MV-4-11 (cell line): Measurements from ENCODE around the gene LRRIQ1.
"Not testable (repeated sequence)": the region's sequence is repeated elsewhere in the genome, so short reads cannot be mapped to it uniquely, and the experiment has no call there.

ENCODE experiments used
- DNase-seq: peaks from one replicate; lab custom pipeline; 2025; lab: John Stamatoyannopoulos, UW

Gene LRRIQ1

DNA sequence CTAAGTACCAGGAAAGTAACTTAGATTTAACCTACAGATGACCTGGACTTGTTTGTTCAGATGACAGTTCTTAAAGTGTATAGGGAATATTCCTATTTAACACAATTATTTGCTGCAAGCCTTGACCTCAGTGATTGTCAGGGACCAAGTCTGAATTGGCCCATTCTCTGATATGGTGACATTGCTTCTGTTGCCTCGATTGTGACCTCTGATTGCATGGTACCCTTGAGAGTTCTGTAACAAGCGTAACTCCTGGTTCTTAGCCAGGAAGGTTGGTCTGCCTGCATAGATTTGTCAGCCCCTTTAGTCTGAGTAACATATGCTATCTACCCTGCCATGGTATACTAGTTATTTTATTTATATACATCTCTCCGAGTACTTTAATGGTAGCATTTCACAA, 150.1 kb downstream of the LRRIQ1 start:
- no peak for DNase-seq

DNA sequence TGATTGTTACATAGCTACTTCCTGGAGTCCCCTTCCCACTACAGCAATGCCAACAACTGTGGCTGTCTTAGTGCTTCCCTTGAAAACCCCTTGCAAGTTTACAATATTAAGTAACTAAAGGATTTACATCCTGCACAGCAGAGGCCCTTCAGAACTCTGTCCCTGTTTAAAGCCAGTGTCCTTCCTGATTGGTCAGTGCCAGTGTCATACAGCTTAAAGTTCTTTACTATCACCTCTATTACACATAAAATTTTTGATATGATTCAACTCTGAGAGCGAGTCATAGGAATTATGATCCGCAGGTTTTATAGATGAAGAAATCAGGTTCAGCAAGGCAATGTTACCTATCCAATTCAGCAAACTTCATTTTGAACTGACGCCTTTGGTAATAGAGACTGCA, 152.5 kb downstream of the LRRIQ1 start:
- DNase-seq, result no peak

DNA sequence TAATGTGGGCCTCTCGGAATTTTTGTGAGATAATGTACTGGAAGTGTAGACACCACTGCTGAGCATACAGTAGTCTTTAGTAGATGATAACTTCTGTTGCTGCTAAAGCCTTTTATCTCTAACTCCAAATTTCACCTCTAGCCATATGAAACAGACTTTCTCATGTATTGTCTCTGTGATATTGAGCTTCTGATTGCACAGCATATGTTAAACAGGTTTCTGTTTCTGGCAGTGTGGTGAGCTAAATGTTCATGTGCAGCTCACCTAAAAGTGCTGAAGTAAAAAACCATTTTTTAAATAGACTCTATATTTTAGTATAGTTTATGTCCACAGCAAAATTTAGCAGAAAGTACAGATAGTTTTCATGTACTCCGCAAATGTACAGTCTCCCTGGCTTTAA, 154.6 kb downstream of the LRRIQ1 start:
- no peak for DNase-seq

DNA sequence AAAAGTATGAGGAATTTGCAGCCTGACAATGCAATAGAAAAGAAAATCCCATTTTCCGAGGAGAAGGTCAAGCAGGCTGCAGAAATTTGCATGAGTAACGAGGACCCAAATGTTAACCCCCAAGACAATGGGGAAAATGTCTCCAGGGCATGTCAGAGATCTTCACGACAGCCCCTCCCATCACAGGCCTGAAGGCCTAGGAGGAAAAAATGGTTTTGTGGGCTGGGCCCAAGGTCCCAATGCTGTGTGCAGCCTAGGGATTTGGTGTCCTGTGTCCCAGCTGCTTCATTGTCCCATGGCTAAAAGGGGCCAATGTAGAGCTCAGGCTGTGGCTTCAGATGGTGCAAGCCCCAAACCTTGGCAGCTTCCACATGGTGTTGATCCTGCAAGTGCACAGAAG, 167.7 kb downstream of the LRRIQ1 start:
- DNase-seq, result not testable (repeated sequence)

DNA sequence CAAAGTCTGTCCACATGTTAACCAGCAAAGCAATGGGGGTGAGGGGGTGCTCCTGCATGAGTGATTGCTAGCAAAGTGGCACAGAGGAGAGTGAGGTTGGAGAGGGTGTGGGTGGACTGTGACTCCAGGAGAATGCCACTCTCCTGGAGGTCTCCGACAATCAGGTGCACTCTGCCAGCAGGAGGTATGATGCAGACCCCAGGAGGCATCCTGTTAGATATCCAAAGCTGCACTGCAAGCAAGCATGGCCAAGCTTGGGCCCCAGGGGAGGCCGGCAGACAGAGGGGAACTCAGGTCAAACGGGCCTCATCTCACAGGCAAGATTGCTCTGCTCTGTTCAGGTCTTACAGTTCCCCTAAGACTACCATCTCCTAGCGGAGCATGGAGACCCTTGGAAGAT, 170.4 kb downstream of the LRRIQ1 start:
- no peak for DNase-seq

DNA sequence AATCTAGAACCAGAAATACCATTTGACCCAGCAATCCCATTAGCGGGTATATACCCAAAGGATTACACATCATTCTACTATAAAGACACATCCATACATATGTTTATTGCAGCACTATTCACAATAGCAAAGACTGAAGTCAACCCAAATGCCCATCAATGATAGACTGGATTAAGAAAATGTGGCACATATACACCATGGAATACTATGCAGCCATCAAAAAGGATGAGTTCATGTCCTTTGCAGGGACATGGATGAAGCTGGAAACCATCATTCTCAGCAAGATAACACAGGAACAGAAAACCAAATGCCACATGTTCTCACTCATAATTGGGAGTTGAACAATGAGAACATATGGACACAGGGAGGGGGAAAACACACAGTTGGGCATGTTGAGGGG, 188.2 kb downstream of the LRRIQ1 start:
- DNase-seq, result not testable (repeated sequence)

DNA sequence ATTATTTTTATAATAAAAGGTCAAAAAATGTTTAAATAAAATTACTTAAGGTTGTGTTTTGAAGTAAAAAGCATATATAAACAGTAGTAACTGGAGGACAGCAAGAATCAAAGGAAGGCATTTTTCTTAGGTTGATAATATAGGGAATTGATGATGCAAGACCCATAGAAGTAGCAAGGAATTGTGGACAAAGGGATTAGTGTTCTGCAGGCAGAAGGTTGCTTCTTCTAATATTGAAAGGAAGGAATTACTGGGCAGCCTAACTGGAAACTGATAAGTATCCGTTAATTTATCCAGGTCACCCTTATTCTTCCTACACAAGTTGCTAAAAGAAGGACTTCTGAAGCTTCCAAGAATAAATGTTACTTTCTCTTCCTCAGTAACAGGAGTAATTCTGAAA, 189.3 kb downstream of the LRRIQ1 start:
- DNase-seq, result no peak

DNA sequence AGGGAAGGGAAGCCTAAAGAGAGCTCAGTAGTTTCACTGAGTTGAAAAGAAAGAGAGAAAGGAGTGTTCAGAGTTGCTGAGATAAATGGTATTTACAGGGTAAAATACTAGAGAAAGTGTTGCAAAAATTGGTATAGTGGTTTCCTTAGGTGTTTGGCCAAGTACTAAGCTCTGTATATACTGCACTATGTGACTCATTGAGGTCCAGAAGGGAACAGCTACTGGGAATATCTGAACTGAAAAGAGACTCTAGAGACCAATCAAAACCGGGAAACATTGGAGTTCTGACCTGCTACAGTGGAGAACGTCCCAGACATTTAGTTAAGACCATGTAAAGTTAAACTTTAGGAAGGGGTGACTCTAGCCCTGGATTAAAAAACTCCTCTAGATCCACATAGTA, 201.2 kb downstream of the LRRIQ1 start:
- no peak for DNase-seq

DNA sequence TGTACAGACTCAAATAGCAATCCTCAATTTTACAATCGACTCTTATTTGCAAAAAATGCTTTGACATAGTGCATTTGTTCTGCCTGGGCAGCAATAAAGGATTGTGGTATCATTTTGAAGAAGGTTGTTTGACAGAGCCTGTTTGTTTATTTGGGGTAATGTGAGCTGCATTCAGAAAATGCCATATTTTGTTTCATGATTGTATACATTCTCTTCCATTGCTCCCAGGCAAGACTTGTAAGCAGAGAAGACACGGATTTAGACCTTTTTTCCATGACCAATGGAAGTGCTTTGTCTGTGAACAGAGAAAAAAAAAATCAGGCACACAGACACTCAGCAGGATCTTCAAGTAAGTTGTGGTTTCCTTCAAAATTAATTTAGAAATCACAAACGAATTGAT, 208.4 kb downstream of the LRRIQ1 start:
- DNase-seq, result no peak

DNA sequence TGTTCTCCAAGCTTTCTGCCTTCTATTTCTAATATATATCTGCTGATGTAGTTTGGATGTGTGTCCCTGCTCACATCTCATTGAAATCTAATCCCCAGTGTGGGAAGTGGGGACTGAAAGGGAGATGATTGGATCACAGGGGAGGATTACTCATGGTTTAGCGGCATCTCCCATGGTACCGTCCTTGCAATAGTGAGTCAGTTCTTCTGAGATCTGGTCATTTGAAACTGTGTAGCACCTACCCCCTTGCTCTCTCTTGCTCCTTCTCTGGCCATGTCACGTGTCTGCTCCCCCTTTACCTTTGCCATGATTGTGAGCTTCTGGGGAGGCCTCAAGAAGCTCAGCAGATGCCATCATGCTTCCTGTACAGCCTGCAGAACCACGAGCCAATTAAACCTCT, 217.7 kb downstream of the LRRIQ1 start:
- DNase-seq, result no peak

DNA sequence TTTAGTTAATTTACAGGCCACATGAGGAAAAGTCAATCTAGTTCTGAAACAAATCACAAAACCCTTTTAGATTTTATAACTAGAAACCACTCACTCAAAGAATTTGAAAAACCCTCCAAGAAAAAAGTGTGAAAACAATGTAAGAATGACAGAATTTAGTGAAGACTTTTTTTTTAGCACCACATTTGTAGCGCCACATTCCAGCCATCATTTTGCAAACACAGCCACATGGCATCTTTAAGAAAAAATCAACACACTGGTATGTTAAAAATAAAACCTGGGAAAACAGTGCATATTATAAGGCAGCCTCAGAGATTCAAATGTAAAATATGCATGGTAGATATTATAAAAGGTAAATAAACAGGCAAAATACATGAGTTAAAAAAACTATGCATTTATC, 221.5 kb downstream of the LRRIQ1 start:
- DNase-seq, result no peak

DNA sequence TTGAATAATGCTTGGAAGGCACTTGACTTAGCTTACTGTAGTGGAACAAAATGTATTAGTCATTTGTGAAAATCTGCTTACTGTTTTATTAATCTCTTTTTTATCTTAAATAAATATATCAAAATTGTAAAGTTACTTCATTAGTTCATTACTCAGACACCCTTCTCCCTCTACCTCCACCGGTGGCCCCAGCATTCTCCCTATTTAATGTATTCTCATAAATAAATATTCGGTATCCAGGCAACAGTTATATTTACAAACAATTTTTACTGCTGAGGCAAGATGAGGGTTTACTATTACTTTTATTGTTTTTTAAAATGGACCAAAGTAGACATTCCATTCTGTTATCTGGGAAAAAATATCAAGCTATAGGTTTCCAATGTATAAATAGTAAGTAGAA, 224.3 kb downstream of the LRRIQ1 start:
- no peak for DNase-seq

DNA sequence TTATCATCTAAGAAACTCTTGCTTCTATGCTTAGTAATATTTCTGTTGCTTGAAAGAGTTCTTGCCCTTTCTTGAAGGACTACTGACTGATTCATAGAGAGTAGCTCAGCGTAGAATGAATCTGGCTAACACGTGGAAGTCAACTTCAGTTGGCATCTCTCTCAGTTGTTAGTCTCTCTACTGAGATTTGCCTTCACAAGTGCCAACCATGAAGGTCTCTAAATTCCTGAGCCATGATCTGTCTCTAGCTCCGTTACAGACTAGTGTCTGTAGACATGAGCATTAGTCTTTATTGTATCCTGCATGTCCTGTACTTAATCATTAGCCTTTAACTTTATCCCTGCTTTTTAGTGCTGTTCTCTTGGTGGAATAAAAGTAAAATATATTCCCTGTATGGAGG, 224.7 kb downstream of the LRRIQ1 start:
- DNase-seq, result no peak

DNA sequence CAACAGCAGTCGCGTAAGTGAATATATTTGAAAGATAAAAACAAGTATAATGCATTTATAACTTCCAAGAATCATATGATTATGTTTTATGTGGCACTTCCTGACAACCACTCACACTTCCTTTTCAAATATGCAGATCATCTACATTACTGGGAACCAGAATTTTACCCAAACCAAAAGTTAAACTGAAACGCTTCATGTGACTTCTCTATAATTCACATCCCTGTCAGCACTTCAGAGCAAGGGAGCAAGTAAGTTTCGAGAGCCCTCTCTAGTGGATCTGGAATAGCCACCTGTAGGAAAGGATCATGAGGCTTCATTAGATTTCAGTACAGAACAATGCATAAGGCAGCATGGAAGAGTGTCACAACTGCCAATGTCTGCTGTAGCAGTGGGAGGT, 230.2 kb downstream of the LRRIQ1 start:
- DNase-seq, result peak; percentile 31

DNA sequence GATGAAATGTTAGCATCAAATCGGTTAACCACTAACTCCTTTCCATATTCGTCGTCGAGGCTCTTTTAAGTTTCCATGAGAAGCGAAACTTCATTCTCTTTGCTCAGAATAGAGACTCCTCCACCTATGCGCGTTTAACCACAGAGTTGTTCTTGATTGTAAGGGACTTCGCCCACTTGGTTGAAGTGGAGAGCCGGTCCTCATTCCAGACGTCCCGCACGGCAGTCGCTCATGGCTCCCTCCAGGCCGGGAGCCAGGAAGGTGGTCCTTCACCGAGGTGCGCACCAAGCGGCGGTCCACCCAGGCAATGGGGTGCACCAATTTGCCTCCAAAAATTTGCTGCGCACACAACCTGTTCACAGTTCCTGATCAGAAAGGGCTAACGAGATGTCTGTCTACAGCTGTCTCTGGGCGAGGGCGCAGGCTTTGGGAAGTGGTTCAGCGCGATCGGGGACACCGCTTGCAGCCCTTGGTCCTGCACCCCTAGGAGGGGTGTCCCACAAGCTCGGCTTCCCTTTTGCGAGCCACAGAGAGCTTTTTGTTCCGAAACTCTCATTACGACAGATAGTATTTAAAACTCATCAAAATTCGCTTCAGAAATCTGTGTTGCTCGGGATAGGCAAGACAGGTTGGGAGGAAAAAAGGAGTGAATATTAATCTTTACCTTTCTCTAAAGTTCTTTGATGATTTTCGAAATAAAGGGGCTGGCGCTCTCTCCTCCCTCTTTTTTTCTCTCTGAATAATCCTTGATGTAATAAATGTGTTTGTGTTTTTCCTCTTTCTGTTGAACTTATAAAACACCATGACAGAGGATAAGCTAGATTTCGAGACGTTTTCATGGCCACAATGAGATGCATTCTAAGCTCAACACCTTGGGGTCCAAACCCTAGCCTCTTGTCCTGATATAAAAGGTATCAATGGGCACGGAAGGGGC, 237.5 kb downstream of the LRRIQ1 start:
- no peak for DNase-seq

DNA sequence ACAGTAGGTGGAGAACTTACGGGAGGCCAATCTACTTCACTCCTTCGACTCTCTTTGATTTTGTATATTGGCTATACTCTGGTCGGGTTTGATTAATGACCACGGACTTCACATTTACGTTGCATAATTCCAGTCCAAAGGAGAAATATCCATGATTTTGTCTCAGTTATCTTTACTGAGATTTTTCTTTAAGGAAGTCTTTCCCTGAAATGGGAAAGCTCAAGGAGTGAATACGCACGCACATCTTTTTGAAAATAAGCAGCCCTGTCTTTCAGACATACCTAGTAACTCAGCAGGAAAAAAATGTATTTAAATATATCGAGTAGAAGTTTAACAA, 238.1 kb downstream of the LRRIQ1 start:
- DNase-seq, result no peak

DNA sequence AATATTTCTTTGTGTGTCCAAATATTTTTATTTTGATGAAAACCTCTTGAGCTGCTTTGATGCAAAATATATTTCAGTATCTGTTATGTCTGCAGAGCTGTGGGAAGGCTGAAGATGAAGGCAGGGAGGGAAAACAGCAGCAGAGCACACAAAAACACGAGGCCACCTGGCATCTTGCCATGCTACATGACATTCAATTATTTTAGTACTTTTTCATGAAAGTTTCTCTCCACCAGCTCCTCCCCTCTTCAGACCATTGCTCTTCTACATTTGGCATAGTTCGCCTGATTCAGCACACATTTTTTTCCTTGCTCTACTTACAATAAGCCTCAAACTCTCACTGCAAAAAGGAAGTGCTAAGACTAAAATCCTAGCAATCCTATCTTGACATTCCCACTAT, 239.2 kb downstream of the LRRIQ1 start:
- DNase-seq, result no peak

DNA sequence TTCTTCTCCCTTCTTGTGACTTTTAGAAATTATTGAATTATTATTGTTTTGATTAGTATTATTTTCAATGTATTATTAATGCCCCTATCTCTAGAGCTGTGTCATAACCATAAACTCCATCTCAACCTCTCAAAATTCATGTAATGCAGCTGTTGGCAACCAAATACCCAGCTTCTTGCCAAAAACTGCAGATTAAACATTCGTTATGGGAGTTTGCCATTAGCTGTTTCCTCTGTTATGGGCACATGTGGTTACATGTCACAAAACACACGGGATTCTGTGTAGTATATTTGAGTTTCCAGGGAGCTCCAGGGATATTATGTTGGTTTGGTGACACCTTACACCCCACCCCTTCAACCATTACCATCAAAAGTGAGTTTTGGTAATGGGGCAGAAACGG, 241.0 kb downstream of the LRRIQ1 start:
- no peak for DNase-seq

DNA sequence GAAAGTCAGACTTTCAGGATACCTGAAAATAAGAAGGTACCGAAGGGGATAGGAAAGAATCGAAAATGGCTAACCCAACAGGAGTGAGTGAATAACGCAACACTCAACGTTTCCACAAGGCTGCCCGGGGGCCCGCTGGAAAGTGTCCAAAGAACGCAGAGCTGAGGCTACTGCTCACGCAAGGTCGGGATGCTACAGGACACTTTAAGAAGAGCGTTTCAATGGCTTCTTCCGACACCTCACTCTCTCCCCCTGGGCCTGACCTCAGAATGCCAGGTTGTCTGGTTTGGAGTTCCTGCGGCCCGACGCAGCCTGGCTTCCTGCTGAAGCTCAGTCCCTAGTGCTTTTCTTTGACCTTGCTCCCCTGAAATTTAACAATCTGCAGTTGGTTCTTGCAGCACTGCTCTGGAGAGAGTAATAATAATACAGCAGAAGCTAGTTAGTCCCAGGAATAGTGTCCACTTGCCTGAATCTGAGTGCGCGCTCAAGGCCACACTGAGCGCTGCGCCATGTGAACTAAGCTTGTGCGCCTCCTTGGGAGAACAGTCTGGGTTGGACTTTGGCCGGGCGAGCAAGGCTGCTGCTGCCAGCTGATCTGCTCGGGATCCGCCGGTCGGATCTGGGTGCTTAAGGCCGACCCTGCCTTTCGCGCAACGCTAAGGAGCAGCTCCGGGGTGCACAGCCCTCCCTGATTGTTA, 241.9 kb downstream of the LRRIQ1 start:
- DNase-seq, result no peak

DNA sequence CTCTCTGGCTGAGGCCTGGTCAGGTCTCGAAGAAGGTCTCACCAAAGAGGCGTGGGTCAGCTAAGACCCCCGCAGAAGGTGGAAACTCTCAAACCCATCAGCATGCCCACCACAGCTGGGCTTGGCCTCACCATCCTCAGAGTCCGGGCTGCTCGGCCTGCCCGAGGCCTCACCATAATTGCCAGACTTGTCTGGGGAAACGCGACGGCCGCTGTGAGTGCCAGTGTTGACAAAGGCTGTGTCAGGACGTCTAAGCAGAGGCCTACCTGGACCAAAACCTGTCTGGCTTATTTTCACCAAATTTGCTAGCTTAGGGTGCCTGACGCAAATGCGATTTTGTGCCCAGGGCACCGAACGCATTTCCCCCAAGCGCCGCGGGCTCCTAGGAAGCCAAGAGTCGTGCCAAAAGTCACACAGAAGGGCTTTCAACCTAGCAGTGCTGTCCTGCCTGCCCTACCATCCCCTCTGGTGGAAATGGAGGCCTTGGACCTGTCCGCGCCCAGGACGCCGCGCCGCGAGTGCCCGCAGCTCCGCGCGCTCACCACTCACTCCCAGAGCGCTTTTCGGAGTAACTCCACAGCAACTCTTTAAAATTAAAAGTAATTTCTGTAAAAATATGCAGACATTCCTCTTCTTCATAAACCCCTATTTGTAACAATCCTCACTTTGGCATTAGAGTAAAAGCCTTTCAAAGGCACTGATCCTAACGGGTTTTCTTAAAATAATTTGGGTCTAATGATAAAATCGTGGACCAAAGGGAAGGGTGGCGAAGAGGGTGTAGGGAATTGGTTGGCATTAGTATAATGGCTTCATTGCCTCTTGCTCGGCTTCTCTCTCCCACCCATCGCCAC, 242.7 kb downstream of the LRRIQ1 start:
- DNase-seq, result no peak

DNA sequence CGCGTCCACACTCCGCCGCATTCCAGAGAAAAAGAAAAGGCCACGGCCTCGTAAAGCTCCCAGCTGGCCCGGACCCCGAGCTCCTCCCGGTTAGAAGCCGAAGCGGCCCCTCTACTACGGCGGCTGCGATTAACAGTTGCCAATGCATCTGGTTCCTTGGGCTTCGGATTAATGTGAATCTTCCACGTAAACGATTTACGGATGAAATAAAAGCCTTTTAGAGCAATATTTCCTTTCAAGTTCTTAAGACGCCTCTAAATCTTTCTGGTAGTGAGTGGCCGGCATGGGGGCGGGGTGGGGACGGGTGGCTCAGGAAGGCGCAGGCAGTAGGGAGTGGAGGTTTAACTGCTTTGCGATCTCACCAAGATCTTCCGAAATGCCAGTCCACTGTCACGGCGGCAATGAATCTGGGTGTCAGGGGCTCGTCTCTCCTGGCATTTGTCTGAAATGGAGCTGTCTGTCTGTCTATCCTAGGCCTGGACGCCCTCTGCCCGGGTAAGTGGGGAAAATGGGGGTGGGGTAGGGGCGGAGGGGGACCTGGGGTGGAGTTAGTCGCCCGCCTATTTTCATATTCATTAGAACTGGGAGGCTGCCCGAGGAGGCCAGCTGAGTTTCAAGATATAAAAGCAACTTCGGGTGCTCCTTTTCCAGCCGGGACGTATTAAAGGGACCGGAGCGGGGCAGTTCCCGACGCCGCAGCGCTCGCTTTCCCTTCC, 243.5 kb downstream of the LRRIQ1 start:
- DNase-seq, result no peak
